Mesothelial cell of epicardium (in vitro differentiated cells): ENCODE data around the gene TMEM43. TPM values are rescaled to one million over a fixed set of nuclear protein-coding genes. Genes with fewer than 3 reads are reported as not detected.
A peak's percentile ranks its signal among the peaks of the same experiment; 100 is the strongest.

Source experiments
- DNase-seq, 2 experiments: peaks; one replicate each; pipeline ENCODE4 v3.0.0; 2021; ENCODE audit warnings: low spot score in 2 of 2; ENCODE audit not compliant: unreplicated experiment in 2 of 2
- H3K27ac Mint-ChIP-seq: 2 replicates; pipeline ENCODE4 v1.8.0; 2021; ENCODE audit warnings: mixed read lengths
- H3K27me3 Mint-ChIP-seq: 2 replicates; pipeline ENCODE4 v1.8.0; 2021; ENCODE audit warnings: low read depth, mixed read lengths
- H3K36me3 Mint-ChIP-seq: 2 replicates; pipeline ENCODE4 v1.8.0; 2021; ENCODE audit warnings: mixed read lengths
- H3K4me1 Mint-ChIP-seq: 2 replicates; pipeline ENCODE4 v1.8.0; 2021; ENCODE audit warnings: mixed read lengths
- H3K4me3 Mint-ChIP-seq: 2 replicates; pipeline ENCODE4 v1.8.0; 2021; ENCODE audit warnings: mild to moderate bottlenecking, moderate library complexity, mixed read lengths
- H3K9me3 Mint-ChIP-seq: 2 replicates; pipeline ENCODE4 v1.8.0; 2021; ENCODE audit warnings: mixed read lengths
- total RNA-seq: library from RNA; stranded (reverse); gene quantifications from 3 replicates; pipeline ENCODE4 v1.2.1, GENCODE V29; 2021
- TF ChIP-seq, protein P1 (sequence below): fragments of 200-600 bp; sonication (generic); IDR thresholded peaks from one replicate; pipeline ENCODE4 v1.5.0; 2021; ENCODE audit warnings: antibody characterized with exemption; ENCODE audit not compliant: unreplicated experiment

The TMEM43 gene
- total RNA-seq, 1 donor from 2014 or later = 50.0 TPM

DNA sequence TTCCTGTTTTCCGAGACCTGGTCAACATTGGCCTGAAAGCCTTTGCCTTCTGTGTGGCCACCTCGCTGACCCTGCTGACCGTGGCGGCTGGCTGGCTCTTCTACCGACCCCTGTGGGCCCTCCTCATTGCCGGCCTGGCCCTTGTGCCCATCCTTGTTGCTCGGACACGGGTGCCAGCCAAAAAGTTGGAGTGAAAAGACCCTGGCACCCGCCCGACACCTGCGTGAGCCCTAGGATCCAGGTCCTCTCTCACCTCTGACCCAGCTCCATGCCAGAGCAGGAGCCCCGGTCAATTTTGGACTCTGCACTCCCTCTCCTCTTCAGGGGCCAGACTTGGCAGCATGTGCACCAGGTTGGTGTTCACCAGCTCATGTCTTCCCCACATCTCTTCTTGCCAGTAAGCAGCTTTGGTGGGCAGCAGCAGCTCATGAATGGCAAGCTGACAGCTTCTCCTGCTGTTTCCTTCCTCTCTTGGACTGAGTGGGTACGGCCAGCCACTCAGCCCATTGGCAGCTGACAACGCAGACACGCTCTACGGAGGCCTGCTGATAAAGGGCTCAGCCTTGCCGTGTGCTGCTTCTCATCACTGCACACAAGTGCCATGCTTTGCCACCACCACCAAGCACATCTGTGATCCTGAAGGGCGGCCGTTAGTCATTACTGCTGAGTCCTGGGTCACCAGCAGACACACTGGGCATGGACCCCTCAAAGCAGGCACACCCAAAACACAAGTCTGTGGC lies 16.9 kb downstream of the TMEM43 start:
- Mint-ChIP-seq H3K27me3 (no peaks in the 10 kb centered on the region), H3K4me3 (no peak overlapping the region), H3K36me3 (peaks cover 19% of the 10 kb centered on the region), H3K27ac (peak overlapping the region; percentile 87), H3K9me3 (no peaks in the 10 kb centered on the region), H3K4me1 (peaks cover 25% of the 10 kb centered on the region)
- DNase-seq = no peak
- TF ChIP-seq, protein P1, sequence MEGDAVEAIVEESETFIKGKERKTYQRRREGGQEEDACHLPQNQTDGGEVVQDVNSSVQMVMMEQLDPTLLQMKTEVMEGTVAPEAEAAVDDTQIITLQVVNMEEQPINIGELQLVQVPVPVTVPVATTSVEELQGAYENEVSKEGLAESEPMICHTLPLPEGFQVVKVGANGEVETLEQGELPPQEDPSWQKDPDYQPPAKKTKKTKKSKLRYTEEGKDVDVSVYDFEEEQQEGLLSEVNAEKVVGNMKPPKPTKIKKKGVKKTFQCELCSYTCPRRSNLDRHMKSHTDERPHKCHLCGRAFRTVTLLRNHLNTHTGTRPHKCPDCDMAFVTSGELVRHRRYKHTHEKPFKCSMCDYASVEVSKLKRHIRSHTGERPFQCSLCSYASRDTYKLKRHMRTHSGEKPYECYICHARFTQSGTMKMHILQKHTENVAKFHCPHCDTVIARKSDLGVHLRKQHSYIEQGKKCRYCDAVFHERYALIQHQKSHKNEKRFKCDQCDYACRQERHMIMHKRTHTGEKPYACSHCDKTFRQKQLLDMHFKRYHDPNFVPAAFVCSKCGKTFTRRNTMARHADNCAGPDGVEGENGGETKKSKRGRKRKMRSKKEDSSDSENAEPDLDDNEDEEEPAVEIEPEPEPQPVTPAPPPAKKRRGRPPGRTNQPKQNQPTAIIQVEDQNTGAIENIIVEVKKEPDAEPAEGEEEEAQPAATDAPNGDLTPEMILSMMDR = no peak

DNA sequence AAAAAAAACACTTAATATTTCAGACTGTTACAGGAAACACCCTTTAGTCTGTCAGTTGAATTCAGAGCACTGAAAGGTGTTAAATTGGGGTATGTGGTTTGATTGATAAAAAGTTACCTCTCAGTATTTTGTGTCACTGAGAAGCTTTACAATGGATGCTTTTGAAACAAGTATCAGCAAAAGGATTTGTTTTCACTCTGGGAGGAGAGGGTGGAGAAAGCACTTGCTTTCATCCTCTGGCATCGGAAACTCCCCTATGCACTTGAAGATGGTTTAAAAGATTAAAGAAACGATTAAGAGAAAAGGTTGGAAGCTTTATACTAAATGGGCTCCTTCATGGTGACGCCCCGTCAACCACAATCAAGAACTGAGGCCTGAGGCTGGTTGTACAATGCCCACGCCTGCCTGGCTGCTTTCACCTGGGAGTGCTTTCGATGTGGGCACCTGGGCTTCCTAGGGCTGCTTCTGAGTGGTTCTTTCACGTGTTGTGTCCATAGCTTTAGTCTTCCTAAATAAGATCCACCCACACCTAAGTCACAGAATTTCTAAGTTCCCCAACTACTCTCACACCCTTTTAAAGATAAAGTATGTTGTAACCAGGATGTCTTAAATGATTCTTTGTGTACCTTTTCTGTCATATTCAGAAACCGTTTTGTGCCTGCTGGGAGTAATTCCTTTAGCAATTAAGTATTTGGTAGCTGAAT lies 17.9 kb downstream of the TMEM43 start:
- Mint-ChIP-seq H3K27me3 (no peaks in the 10 kb centered on the region), H3K36me3 (peaks cover 23% of the 10 kb centered on the region), H3K4me3 (no peak overlapping the region), H3K9me3 (no peaks in the 10 kb centered on the region), H3K4me1 (peaks cover 25% of the 10 kb centered on the region), H3K27ac (peak overlapping the region; percentile 87)
- TF ChIP-seq, protein P1 = no peak
- no peak for DNase-seq

DNA sequence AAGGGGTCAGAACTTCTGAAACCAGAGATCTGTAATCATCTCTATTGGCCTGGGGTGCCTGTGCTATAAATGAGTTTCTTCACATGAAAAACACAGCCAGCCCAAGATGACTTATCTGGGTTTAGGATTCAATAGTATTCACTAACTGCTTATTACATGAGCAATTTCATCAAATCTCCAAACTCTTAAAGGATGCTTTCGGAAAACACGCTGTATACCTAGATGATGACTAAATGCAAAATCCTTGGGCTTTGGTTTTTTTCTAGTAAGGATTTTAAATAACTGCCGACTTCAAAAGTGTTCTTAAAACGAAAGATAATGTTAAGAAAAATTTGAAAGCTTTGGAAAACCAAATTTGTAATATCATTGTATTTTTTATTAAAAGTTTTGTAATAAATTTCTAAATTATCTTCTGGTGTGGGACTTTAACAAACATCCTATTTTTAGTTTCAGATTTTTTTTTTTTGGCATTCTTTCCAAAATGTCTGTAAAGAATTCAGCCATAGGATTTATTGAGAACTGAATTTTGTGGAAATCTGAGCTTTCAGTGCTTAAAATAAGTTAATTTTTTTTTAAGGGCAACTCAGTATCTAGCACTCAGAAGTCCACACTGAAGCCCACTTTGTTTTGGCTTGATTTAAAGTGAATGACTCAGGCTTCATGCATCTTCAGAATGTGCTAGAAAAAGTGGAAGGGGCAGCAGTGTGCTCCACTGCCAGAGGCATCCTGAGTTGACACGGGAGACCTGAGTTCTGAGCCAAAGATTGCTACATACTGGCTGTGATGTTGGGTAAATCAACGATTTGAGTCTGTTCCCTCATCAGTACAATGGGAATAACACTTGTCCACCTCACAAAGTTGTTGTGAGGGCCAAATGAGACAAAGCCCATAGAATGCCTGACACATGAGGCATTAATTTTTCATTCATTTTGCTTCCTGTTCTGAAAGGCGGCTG lies 18.7 kb downstream of the TMEM43 start:
- H3K27ac Mint-ChIP-seq = peak overlapping the region; percentile 99
- H3K4me1 Mint-ChIP-seq = peaks cover 25% of the 10 kb centered on the region
- H3K4me3 Mint-ChIP-seq = no peak overlapping the region

DNA sequence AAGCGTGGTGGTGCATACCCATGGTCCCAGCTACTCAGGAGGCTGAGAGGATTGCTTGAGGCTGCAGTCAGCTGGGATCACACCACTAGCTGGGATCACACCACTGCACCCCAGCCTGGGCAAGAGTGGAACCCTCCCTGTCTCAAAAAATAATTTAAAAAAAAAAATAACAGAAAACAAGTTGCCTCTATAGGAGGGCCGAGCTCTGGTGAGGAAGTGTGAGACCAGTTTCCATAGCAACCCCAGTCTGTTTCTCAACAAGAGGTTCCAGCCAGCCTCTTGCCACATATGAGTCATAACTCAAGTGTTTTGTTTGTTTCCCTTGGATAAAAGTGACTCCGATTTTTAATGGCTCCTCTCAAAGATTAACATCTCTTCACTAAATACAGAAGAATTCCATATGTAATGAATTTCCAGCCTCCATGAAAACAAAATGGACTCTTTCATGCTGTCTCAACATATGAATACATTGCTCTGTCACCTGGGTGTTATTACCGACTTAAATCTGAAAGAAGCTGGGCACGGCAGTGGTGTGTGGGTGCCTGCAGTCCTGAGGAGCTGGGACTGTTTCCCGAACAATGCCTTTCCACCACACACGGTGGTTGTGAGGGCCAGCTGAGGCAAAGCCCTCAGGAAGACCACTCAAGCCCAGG lies 19.7 kb downstream of the TMEM43 start:
- Mint-ChIP-seq H3K4me1 (peaks cover 25% of the 10 kb centered on the region), H3K4me3 (no peak overlapping the region), H3K27me3 (no peaks in the 10 kb centered on the region), H3K9me3 (no peaks in the 10 kb centered on the region), H3K27ac (peak overlapping the region; percentile 99), H3K36me3 (peaks cover 25% of the 10 kb centered on the region)
- TF ChIP-seq, protein P1 = no peak
- no peak for DNase-seq

More for the DNA sequence above, 18.7 kb downstream of the TMEM43 start:
- DNase-seq = no peak
- Mint-ChIP-seq H3K9me3 (no peaks in the 10 kb centered on the region), H3K36me3 (peaks cover 27% of the 10 kb centered on the region), H3K27me3 (no peaks in the 10 kb centered on the region)
- TF ChIP-seq, protein P1 = no peak

DNA sequence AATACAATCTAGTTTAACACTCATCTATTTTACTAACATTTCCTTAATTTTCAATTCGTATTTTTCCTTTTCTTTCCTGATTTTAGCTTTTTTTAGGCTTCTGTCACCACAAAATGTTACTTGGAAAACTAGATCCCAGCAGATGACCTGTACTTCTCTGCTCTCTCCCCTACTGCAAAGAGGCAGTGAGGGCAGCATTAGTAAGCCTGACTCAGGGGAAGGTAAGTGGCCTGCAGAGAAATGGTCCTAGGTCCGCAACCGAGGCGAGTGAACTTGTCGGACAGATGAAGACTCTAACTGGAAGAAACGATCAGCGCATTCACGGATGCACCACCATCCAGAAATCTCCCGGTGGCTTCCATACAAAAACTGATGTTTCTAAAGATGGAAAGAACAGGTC lies 20.4 kb downstream of the TMEM43 start:
- TF ChIP-seq, protein P1 = no peak
- Mint-ChIP-seq H3K4me1 (peaks cover 25% of the 10 kb centered on the region), H3K27ac (peak overlapping the region; percentile 99)

More for the DNA sequence above, 20.4 kb downstream of the TMEM43 start:
- peak in 1 of 2 experiments; percentile 29 for DNase-seq
- Mint-ChIP-seq H3K4me3 (no peak overlapping the region), H3K9me3 (no peaks in the 10 kb centered on the region), H3K36me3 (peaks cover 24% of the 10 kb centered on the region), H3K27me3 (no peaks in the 10 kb centered on the region)
